EH (cell line): ENCODE data around the gene HAVCR2.
A peak's percentile ranks its signal among the peaks of the same experiment; 100 is the strongest.

Source experiments
- DNase-seq: peaks from one replicate; pipeline ENCODE4 v3.0.0-alpha.2; 2015; ENCODE audit warnings: low read depth

The HAVCR2 gene

GRCh38 chr5:157108976-157109375 is at the start of gene HAVCR2:
Gene HAVCR2 (minus strand): TSS chr5:157109044. CDS start chr5:157108983, 61 bp downstream.
- no peak for DNase-seq

GRCh38 chr5:157157293-157157891 is 48.5 kb upstream of the HAVCR2 start:
- DNase-seq, result no peak

- no peak for DNase-seq
These were observed 46.5 kb upstream of the HAVCR2 start for GRCh38 chr5:157155297-157155696.

GRCh38 chr5:157150995-157151394 is 42.2 kb upstream of the HAVCR2 start:
- DNase-seq, result no peak

- DNase-seq, result peak; percentile 67
These were observed 40.1 kb upstream of the HAVCR2 start for GRCh38 chr5:157148734-157149615.

GRCh38 chr5:157143127-157143971 is 34.5 kb upstream of the HAVCR2 start:
- peak; percentile 21 for DNase-seq

- DNase-seq, result peak; percentile 99
These were observed 33.7 kb upstream of the HAVCR2 start, which contains the start of gene MED7 for GRCh38 chr5:157142317-157143126. Gene MED7 (minus strand): TSS chr5:157142865. CDS start chr5:157139431, 3,434 bp downstream.

- DNase-seq, result no peak
These were observed 28.8 kb upstream of the HAVCR2 start for GRCh38 chr5:157137691-157138090.

- DNase-seq, result no peak
These were observed 23.4 kb upstream of the HAVCR2 start for GRCh38 chr5:157132281-157132612.

GRCh38 chr5:157130925-157131324 is 22.1 kb upstream of the HAVCR2 start:
- peak; percentile 24 for DNase-seq

- no peak for DNase-seq
These were observed 12.9 kb upstream of the HAVCR2 start for GRCh38 chr5:157121709-157122108.

GRCh38 chr5:157120102-157120501 is 11.3 kb upstream of the HAVCR2 start:
- no peak for DNase-seq

GRCh38 chr5:157116483-157116954 is 7.7 kb upstream of the HAVCR2 start:
- DNase-seq, result no peak

GRCh38 chr5:157115502-157115901 is 6.7 kb upstream of the HAVCR2 start:
- DNase-seq, result no peak

- no peak for DNase-seq
These were observed 6.2 kb upstream of the HAVCR2 start for GRCh38 chr5:157115012-157115411.

- no peak for DNase-seq
These were observed 4.2 kb upstream of the HAVCR2 start for GRCh38 chr5:157113002-157113401.

GRCh38 chr5:157109744-157110143 is 900 bp upstream of the HAVCR2 start:
- no peak for DNase-seq

GRCh38 chr5:157107508-157107907 is 1.3 kb downstream of the HAVCR2 start:
- peak; percentile 15 for DNase-seq

GRCh38 chr5:157106630-157107461 is 2.0 kb downstream of the HAVCR2 start:
- DNase-seq, result peak; percentile 13

- DNase-seq, result peak; percentile 79
These were observed 8.6 kb downstream of the HAVCR2 start for GRCh38 chr5:157100140-157100679.
